NCI-H82 (cell line): ENCODE data around the gene SLC39A3.

Experiments
- DNase-seq: peaks from one replicate; lab custom pipeline; 2025; lab: John Stamatoyannopoulos, UW

SLC39A3 gene

DNA sequence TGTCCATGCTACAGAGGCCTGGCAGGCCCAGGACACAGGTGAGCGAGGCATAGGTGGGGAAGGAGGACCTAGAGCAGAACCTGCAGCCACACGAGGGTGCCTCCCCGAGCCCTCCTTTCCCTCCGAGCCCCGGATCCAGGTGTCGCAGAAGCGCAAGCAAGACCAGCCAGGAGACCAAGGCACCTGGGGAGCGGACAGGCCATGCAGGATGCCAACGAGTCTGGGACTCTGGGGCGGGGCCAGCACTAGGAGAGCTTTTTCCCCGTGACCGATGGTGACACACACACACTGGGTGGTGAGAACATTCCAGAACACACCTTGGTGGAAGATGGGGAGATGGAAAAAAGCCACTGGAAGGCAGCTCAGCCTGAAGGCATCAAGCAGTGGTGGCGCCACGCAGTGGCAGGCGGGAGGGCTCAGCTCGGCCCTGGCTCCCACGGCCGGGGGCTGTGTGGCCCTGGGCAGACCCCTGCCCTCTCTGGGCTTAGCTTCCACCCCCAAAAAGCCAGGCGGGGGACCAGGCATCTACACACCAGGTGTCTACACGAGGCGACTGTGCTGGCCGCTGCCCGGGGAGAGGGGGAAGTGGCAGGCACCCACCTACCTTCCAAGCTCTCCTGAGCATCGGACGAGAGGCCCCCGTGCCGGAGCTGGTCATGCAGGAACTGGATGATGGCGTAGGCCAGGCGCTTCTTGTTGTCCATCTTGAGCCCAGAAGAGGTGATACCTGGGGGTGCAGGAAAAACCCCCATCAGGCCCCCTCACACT is 28.7 kb upstream of the SLC39A3 start:
- no peak for DNase-seq

GRCh38 chr19:2767688-2768087 is 27.9 kb upstream of the SLC39A3 start:
- no peak for DNase-seq

GRCh38 chr19:2766594-2767372 is 27.0 kb upstream of the SLC39A3 start:
- DNase-seq = no peak

GRCh38 chr19:2765376-2765775 is 25.6 kb upstream of the SLC39A3 start:
- no peak for DNase-seq

GRCh38 chr19:2764945-2765344 is 25.1 kb upstream of the SLC39A3 start:
- DNase-seq = no peak

DNA sequence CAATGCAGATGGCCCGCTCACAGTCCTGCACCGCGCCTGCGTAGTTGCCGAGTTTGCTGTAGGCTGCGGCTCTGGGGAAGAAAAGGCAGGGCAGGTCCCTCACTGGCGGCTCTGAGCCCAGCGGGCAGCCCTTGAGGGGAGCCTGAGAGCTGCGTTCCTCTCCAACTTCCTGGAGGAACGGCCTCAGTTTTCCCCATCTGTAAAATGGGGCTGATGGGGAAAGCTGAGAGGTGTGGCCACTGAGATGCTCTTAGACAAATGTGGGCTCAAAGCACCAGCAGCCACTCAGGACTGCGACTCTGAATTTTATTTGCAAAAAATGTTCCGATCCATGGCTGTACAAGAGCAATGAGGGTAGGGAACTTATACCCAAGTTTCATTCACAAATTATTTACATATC is 23.9 kb upstream of the SLC39A3 start:
- no peak for DNase-seq

DNA sequence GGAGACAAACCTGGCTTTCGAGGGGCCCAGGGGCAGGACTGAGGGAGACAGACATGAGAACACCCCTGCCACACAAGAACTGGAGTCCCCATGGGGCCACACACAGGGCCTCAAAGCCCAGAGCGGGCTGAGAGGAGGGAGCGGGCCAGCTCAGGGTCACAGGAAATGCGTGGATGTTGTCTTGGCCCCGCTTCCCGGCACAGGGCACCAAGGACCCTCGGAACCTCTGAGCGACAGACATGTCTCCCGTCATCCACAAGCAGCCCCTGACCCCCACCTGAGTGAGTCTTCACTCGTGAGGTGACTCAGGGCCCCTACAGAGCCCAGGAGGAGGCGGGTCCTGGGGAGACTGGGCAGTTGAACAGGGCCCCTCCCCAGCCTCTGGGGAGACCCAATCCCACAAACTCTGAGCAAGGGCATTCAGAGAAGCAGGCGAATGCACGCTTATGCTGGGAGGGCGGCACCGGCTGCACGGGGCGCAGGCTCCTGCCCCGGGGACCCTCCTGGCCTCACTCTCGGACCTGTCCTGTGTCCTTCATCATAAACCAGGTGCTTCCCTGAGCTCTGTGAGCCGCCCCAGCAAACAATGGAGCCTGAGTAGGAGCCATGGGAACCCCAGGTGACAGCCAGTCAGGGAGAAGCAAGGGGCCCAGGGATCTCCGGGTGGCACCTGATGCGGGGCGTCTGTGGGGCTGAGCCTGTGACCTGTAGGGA is 23.1 kb upstream of the SLC39A3 start:
- DNase-seq = no peak

GRCh38 chr19:2761876-2762782 is 22.3 kb upstream of the SLC39A3 start:
- no peak for DNase-seq

GRCh38 chr19:2761309-2761677 is 21.5 kb upstream of the SLC39A3 start:
- no peak for DNase-seq

DNA sequence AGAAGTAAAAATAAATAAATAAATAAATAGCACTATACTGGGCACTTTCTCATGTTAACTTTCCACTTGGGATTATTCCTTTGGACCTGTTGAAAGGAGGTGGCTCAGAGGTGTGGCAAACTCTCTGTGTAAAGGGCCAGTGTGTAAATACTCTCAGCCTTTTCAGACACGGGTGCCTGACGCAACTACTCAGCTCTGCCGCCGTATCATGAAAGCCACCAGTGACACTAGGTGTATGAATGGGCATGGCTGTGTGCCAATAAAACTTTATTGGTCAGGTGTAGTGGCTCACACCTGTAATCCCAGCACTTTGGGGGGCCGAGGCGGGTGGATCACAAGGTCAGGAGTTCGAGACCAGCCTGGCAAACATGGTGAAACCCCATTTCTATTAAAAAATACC is 20.1 kb upstream of the SLC39A3 start:
- DNase-seq = no peak

DNA sequence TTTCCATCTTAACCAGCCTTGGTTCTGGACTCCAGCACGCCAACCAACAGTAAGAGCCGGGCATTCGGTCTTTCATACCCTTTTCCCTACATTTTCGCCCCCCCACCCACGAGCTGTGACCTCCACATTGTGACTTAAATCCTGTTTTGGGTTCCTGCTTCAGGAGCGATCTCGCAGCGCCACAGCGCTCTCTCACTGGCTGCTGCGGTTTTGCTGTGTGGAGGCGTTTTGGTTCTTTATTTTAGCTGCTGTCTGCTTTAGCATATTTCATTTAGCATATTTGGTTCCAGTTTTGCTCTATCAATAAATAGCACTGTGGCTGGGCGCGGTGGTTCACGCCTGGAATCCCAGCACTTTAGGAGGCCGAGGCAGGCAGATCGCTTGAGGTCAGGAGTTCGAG is 19.5 kb upstream of the SLC39A3 start:
- DNase-seq = no peak

- DNase-seq = no peak
Measured at GRCh38 chr19:2758601-2759313, 18.9 kb upstream of the SLC39A3 start.

GRCh38 chr19:2756921-2757881 is 17.4 kb upstream of the SLC39A3 start:
- DNase-seq = no peak

DNA sequence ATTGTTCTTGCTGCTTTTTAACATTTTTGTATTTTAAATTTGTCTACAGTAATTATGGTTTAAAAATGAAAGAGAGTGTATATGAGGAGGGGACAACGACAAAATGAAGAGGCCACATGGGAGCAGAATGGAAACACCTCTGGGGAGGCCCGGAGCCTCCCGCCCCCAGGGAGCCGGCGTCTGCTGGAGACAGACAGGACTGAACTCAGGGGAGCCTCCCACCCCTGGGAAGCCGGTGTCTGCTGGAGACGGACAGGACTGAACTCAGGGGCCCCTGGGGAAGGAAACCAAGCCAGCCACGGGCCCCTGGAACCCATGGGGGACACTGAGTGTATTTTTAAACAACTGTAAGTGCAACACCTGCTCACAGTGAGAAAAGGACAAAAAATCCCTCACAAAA is 16.7 kb upstream of the SLC39A3 start:
- no peak for DNase-seq

GRCh38 chr19:2755811-2756210 is 16.0 kb upstream of the SLC39A3 start:
- DNase-seq = no peak

DNA sequence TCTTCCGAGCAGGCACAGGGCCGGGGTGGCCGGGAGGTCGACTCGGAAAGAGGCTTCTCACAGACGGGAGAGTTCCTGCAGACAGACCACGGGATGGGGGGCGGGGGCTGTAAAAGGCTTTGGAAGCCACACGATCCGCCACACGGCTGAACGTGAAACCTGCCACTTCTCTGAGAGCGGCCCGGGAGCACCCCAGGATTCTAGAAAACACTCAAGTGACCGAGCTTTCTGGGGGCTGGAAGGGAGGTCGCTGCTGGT is 15.6 kb upstream of the SLC39A3 start:
- no peak for DNase-seq

- no peak for DNase-seq
Measured at GRCh38 chr19:2754659-2755447, 15.0 kb upstream of the SLC39A3 start.

- DNase-seq = no peak
Measured at GRCh38 chr19:2751438-2751830, 11.6 kb upstream of the SLC39A3 start.

DNA sequence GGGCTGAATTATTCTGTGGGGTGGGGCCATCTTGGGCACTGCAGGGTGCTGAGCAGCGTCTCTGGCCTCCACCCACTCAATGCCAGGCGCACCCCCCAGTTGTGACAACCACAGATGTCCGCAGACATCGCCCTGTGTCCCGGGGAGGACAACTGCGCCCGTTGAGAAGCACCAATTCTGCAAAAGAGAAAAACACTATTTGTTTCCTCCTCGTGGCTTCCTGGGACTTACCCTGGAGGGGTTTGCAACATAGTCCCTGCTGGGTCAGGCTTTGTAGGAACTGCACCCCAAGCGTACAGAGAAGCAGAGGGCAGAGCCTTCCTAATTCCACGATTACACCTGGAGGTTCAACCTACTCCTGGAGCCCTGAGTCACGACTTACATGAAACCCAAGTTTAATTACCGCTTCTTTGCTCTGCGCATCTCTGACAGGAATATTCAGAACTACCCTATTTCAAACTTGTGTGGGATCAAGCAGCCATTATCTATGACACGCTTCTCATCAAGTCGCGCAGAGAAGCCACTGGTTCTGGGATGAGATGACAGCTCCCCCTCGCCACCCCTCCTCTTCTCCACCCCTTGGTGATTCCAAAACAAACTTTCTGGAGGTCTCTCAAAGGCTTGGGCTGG is 11.1 kb upstream of the SLC39A3 start:
- no peak for DNase-seq
